ENCODE data around the gene DNAJC6.

DNA sequence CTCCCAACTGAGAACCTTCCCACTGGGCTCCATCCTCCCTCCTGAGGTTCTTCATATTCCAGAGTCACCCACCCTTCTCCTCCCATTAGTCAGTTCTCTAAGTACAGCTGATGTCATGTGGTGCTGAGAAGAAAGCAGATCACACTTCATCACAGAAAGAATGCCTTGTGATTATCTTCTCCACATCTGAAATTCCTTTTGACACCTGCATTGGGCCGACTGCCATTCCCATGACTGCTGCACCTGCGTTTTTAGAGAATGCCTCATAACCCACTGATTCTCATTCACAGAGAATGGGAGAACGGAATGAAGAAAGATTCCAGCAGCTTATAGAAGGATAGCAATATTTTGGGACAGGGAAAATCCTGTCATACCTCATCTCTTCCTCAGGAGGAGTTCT is 125.4 kb downstream of the DNAJC6 start:
- TF ChIP-seq, protein P1, sequence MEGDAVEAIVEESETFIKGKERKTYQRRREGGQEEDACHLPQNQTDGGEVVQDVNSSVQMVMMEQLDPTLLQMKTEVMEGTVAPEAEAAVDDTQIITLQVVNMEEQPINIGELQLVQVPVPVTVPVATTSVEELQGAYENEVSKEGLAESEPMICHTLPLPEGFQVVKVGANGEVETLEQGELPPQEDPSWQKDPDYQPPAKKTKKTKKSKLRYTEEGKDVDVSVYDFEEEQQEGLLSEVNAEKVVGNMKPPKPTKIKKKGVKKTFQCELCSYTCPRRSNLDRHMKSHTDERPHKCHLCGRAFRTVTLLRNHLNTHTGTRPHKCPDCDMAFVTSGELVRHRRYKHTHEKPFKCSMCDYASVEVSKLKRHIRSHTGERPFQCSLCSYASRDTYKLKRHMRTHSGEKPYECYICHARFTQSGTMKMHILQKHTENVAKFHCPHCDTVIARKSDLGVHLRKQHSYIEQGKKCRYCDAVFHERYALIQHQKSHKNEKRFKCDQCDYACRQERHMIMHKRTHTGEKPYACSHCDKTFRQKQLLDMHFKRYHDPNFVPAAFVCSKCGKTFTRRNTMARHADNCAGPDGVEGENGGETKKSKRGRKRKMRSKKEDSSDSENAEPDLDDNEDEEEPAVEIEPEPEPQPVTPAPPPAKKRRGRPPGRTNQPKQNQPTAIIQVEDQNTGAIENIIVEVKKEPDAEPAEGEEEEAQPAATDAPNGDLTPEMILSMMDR (conservative IDR thresholded peaks at IDR 0.05), result no peak
- TF ChIP-seq EZH2 (IDR thresholded peaks at IDR 0.05; ENCODE audit: low read depth), result no peak
